GM12891 (cell line): ENCODE results near the gene SLC7A6. TPM values are rescaled to one million over a fixed set of nuclear protein-coding genes. Genes with fewer than 3 reads are reported as not detected.

ENCODE experiments used
- DNase-seq: peaks from one replicate; pipeline ENCODE4 v3.0.0; 2011; ENCODE audit warnings: low spot score; ENCODE audit not compliant: insufficient read length
- FAIRE-seq: peaks from 2 replicates; lab custom pipeline; 2011; peaks lifted over from hg19 to GRCh38; lab: Jason Lieb, UNC
- PAX5 ChIP-seq: IDR thresholded peaks from 2 replicates; pipeline ENCODE4 v1.6.1; 2011; ENCODE audit warnings: low read length, moderate library complexity, mild to moderate bottlenecking; ENCODE audit not compliant: insufficient read depth, severe bottlenecking
- POLR2A ChIP-seq: IDR thresholded peaks from 2 replicates; pipeline ENCODE4 v1.6.1; 2011; ENCODE audit warnings: low read depth, low read length, control low read depth
- POLR2AphosphoS5 ChIP-seq: IDR thresholded peaks from 2 replicates; pipeline ENCODE4 v1.6.1; 2011; ENCODE audit warnings: low read depth, low read length, control low read depth
- POU2F2 ChIP-seq: IDR thresholded peaks from 2 replicates; pipeline ENCODE4 v1.6.1; 2011; ENCODE audit warnings: low read depth, mild to moderate bottlenecking, control low read depth, low read length, moderate library complexity
- SPI1 ChIP-seq: IDR thresholded peaks from 2 replicates; pipeline ENCODE4 v1.6.1; 2011; ENCODE audit warnings: low read depth, low read length, control low read depth
- TAF1 ChIP-seq: IDR thresholded peaks from 2 replicates; pipeline ENCODE4 v1.6.1; 2011; ENCODE audit warnings: low read depth, low read length, control low read depth
- polyA plus RNA-seq: library from polyadenylated mRNA; unstranded; fragments of >200 nt; gene quantifications from one replicate; pipeline ENCODE4 v1.2.1, GENCODE V29; 2012; ENCODE audit warnings: low read depth, missing spikeins, inconsistent platforms; ENCODE audit not compliant: missing spikeins

Gene SLC7A6
- polyA plus RNA-seq: 27.0 TPM

GRCh38 chr16:68264128-68265077, at the start of gene SLC7A6:
TSS of gene SLC7A6 (plus strand) at chr16:68264526. CDS start at chr16:68274727, 10,201 bp downstream.
- peak; percentile 86 for FAIRE-seq
- peak; percentile 88 for DNase-seq
- TF ChIP-seq POLR2AphosphoS5: 0 out of 2 replicates have a peak, but pooled peaks have one; percentile 40
- no peak; the same call in none of the 2 replicates for TF ChIP-seq POLR2A

GRCh38 chr16:68214726-68215125, 49.6 kb upstream of the SLC7A6 start:
- FAIRE-seq (no peak), DNase-seq (no peak)
- no peak for TF ChIP-seq POLR2AphosphoS5
- TF ChIP-seq SPI1: no peak
- TF ChIP-seq PAX5: no peak
- TF ChIP-seq POU2F2: no peak
- no peak for TF ChIP-seq TAF1
- no peak for TF ChIP-seq POLR2A

GRCh38 chr16:68215302-68215701, 49.0 kb upstream of the SLC7A6 start:
- no peak for TF ChIP-seq POLR2A
- TF ChIP-seq SPI1: no peak
- no peak for TF ChIP-seq PAX5
- TF ChIP-seq POU2F2: no peak
- TF ChIP-seq TAF1: no peak
- no peak for TF ChIP-seq POLR2AphosphoS5
- DNase-seq: no peak
- no peak for FAIRE-seq

- DNase-seq (no peak), FAIRE-seq (no peak)
- TF ChIP-seq POLR2AphosphoS5 (no peak), SPI1 (no peak), POU2F2 (no peak), POLR2A (no peak), TAF1 (no peak), PAX5 (no peak)
Measured at GRCh38 chr16:68216240-68216639, 48.1 kb upstream of the SLC7A6 start.

GRCh38 chr16:68217506-68217905, 46.8 kb upstream of the SLC7A6 start:
- FAIRE-seq (no peak), DNase-seq (no peak)
- TF ChIP-seq SPI1: no peak
- TF ChIP-seq TAF1: no peak
- TF ChIP-seq POLR2AphosphoS5: no peak
- TF ChIP-seq POU2F2: no peak
- no peak for TF ChIP-seq PAX5
- TF ChIP-seq POLR2A: no peak

- DNase-seq: no peak
- TF ChIP-seq POLR2A: no peak
- no peak for TF ChIP-seq SPI1
- TF ChIP-seq TAF1: no peak
- TF ChIP-seq PAX5: no peak
- TF ChIP-seq POU2F2: no peak
- TF ChIP-seq POLR2AphosphoS5: no peak
- no peak for FAIRE-seq
Measured at GRCh38 chr16:68219725-68220351, 44.5 kb upstream of the SLC7A6 start.

- DNase-seq (no peak), FAIRE-seq (no peak)
- no peak for TF ChIP-seq POU2F2
- no peak for TF ChIP-seq POLR2A
- TF ChIP-seq SPI1: no peak
- TF ChIP-seq TAF1: no peak
- TF ChIP-seq PAX5: no peak
- TF ChIP-seq POLR2AphosphoS5: no peak
Measured at GRCh38 chr16:68223072-68223471, 41.3 kb upstream of the SLC7A6 start.

GRCh38 chr16:68226116-68226515, 38.2 kb upstream of the SLC7A6 start:
- DNase-seq (no peak), FAIRE-seq (no peak)
- no peak for TF ChIP-seq TAF1

GRCh38 chr16:68227183-68227793, 37.0 kb upstream of the SLC7A6 start:
- TF ChIP-seq SPI1 (0 out of 2 replicates have a peak, but pooled peaks have one; percentile 26), POLR2AphosphoS5 (no peak), PAX5 (no peak), POLR2A (no peak), TAF1 (no peak), POU2F2 (no peak)
- FAIRE-seq: peak; percentile 86

More at GRCh38 chr16:68227183-68227793, 37.0 kb upstream of the SLC7A6 start:
- no peak for DNase-seq
